HG03571 (cell line): ENCODE data around the gene IMPDH2.

Experiments used
- ATAC-seq: cut with Tn5 transposase; IDR thresholded peaks from one replicate; pipeline ENCODE4 v1.9.1; 2021; ENCODE audit not compliant: unreplicated experiment

IMPDH2 gene

DNA sequence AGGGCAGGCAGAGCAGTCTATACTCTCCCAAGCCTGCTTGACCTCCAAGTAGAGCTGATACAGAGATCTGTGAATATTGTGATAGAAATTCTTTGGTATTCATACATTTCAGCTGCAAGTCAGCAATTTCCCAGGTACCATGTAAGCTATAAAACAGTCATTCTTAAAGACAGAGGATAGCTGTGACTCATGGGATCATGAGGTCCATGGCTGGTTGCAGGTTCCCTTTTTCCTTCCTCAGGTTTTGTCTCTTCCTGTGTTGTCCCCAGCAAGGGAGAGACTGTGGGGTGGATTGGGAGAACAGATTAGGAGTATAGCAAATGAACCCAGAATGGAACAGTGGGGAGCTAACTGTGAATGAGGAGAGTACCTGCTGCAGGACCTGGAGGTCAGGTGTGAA lies 44.5 kb downstream of the IMPDH2 start:
- no peak for ATAC-seq

DNA sequence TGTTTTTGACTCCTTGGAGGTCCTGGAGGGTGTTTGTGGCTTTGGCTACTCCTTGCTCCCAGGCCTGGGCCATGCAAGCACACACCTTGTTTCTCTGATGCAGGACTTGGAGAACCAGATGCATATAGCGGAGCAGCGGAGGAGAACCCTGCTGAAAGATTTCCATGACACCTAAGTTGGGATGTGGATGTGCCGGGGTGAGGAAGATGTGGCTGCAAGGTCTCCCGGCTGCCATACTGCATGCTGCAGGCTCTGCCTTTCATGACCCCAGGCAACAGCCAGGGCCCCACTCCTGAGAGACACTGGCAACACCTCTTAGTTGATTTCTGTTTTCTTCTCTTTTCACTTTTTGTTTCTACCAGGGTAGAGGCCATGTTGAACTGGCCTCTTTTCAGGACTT lies 46.1 kb downstream of the IMPDH2 start:
- no peak for ATAC-seq

DNA sequence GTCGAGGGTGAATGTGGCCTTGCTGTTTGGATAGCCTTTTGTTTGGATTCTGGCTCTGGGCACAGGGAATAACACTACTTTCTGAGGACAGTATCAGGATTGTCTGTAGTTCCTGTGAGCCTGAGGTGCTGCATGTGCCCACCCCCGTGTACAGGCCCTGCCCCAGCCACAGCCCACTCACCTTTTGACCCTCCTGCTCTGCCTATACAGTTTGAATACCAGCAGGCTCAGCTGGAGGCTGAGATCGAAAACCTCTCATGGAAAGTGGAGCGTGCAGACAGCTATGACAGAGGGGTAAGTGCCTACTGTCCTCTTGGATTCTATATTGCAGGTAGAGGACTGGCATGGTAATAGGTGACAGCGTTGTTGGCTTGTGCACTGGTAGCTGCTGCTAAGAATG lies 46.5 kb downstream of the IMPDH2 start:
- no peak for ATAC-seq

DNA sequence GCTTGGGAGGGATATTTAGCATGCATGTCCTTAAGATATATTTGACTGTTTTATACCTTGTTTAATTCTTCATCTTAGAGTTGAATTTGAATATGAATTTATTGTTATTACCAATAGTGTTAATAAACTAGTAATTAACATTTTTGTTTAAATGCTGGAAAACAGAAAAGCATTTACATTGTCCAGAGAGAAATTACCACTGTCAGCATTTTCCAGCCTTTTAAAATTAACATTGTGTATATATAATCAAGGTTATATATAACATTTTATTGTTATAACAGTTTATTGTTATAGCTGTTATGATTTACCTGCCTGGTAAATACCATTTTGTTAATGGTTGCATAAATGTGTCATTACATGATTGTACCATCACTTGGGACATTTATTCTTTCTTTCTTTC lies 47.2 kb downstream of the IMPDH2 start:
- no peak for ATAC-seq

DNA sequence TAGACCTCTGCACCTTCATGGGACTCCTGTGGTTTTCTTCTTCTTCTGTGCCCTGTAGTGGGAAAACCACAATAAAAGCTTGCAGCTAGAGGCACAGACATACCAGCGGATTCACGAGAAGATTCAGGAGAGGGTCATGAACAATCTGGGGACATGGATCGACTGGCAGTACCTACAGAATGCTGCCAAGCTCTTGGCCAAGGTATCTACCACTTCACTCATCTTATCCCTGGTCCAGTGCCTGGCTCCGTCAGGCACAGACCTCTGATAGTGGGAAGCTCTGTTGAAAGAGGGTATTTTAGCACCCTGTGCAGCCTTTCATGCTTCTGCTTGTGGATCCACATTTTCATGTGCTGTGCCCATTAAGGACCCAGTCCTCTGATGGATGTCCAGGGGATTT lies 48.9 kb downstream of the IMPDH2 start:
- no peak for ATAC-seq

DNA sequence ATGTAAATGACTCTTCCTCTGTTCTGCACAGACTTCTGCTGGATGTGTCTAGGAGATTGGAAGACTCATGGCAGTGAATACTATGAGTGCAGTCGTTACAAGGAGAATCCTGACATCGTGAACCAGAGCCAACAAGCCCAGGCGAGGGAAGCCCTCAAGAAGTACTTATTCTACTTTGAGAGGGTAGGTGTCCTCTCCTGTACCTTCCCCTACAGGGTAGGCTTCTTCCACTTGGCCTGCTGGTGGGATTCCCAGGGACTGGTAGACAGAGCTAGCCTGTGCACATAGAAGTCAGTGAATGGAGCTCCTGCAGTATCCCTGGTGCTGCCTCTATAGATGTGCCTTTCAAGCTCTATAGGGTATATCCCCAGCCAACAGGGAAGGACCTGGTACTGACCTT lies 49.7 kb downstream of the IMPDH2 start:
- no peak for ATAC-seq
